HepG2 (cell line): Measurements from ENCODE around the gene PHRF1. TPM values are rescaled to one million over a fixed set of nuclear protein-coding genes. Genes with fewer than 3 reads are reported as not detected.

Experiments
- ARID5B ChIP-seq: IDR thresholded peaks from 2 replicates; pipeline ENCODE4 v1.4.0; 2020; ENCODE audit warnings: mild to moderate bottlenecking, missing genetic modification reagents
- ARNT ChIP-seq: fragments of 450-650 bp; IDR thresholded peaks from 2 replicates; pipeline ENCODE4 v1.6.1; 2017
- GABPA ChIP-seq, 2 experiments: IDR thresholded peaks; 2 replicates each; pipeline ENCODE4 v1.6.1; 2011 to 2016; ENCODE audit warnings: low read depth in 2 of 2, low read length in 1 of 2, missing biosample characterization in 1 of 2, missing genetic modification characterization in 1 of 2
- GATA4 ChIP-seq: sonication (generic); IDR thresholded peaks from 2 replicates; pipeline ENCODE4 v1.6.1; 2016; ENCODE audit warnings: antibody characterized with exemption, low read depth, borderline replicate concordance
- GLI4 ChIP-seq: sonication (generic); formaldehyde crosslinking; IDR thresholded peaks from 2 replicates; pipeline ENCODE4 v1.5.1; 2020; ENCODE audit warnings: missing genetic modification reagents, mild to moderate bottlenecking, moderate library complexity, borderline replicate concordance
- HDAC6 ChIP-seq: fragments of 200-600 bp; sonication (generic); IDR thresholded peaks from 2 replicates; pipeline ENCODE4 v1.7.0; 2017; ENCODE audit warnings: mild to moderate bottlenecking, antibody characterized with exemption, low read length, low read depth
- KMT2A ChIP-seq: sonication (generic); formaldehyde crosslinking; IDR thresholded peaks from 2 replicates; pipeline ENCODE4 v1.4.0; 2020; ENCODE audit warnings: missing genetic modification reagents
- MNT ChIP-seq: fragments of 450-650 bp; IDR thresholded peaks from 2 replicates; pipeline ENCODE4 v1.6.1; 2016
- NFE2L2 ChIP-seq: fragments of 150-350 bp; IDR thresholded peaks from 2 replicates; pipeline ENCODE4 v1.6.1; 2014; ENCODE audit warnings: low read length
- PHF20 ChIP-seq: sonication (generic); formaldehyde crosslinking; IDR thresholded peaks from 2 replicates; pipeline ENCODE4 v1.5.0; 2020; ENCODE audit warnings: mild to moderate bottlenecking, missing genetic modification reagents
- PPARG ChIP-seq: conservative IDR thresholded peaks from 2 replicates; pipeline ENCODE4 v1.6.1; 2016; ENCODE audit warnings: missing biosample characterization, missing genetic modification reagents
- SATB2 ChIP-seq: sonication (generic); formaldehyde crosslinking; IDR thresholded peaks from 2 replicates; pipeline ENCODE4 v1.5.0; 2020; ENCODE audit warnings: missing genetic modification reagents
- SMC3 ChIP-seq: IDR thresholded peaks from 2 replicates; pipeline ENCODE4 v1.6.1; 2011; ENCODE audit warnings: low read length, improper control_type of control experiment
- XBP1 ChIP-seq: sonication (generic); formaldehyde crosslinking; IDR thresholded peaks from 2 replicates; pipeline ENCODE4 v1.5.0; 2020; ENCODE audit warnings: missing genetic modification reagents
- ZBTB38 ChIP-seq: sonication (generic); formaldehyde crosslinking; IDR thresholded peaks from 2 replicates; pipeline ENCODE4 v1.5.1; 2020; ENCODE audit warnings: mild to moderate bottlenecking, missing genetic modification reagents
- ZBTB39 ChIP-seq: sonication (generic); formaldehyde crosslinking; IDR thresholded peaks from 2 replicates; pipeline ENCODE4 v1.5.0; 2020; ENCODE audit warnings: missing genetic modification reagents
- ZKSCAN1 ChIP-seq: fragments of 150-350 bp; IDR thresholded peaks from 2 replicates; pipeline ENCODE4 v1.6.1; 2014; ENCODE audit warnings: low read length
- ZNF552 ChIP-seq: sonication (generic); formaldehyde crosslinking; IDR thresholded peaks from 2 replicates; pipeline ENCODE4 v1.9.0; 2022; ENCODE audit warnings: missing genetic modification reagents, mild to moderate bottlenecking, borderline replicate concordance
- ZNF574 ChIP-seq: sonication (generic); formaldehyde crosslinking; IDR thresholded peaks from 2 replicates; pipeline ENCODE4 v1.4.0; 2020; ENCODE audit warnings: missing genetic modification reagents
- polyA plus RNA-seq, 8 experiments: library from polyadenylated mRNA; depleted of rRNA in 3 of 8; stranded (reverse) in 7 of 8; unstranded in 1 of 8; fragments of >200 nt; fragmentation: Illumina TruSeq in 4 of 8; extraction: Trizol in 4 of 8; gene quantifications; 2 replicates each; pipeline versions ENCODE4 v1.2.1 to v1.2.3, GENCODE V29; 2011 to 2016; ENCODE audit warnings: low read depth in 4 of 8, missing spikeins in 1 of 8, mixed read lengths in 1 of 8; ENCODE audit not compliant: insufficient read depth in 1 of 8
- total RNA-seq, 5 experiments: library from RNA; depleted of rRNA; stranded (reverse); fragments of >200 nt; fragmentation: Illumina TruSeq; extraction: Trizol; gene quantifications; 2 replicates each; pipeline ENCODE4 v1.2.3, GENCODE V29; 2016; ENCODE audit warnings: low read depth in 1 of 5

Gene PHRF1
- total and polyA plus RNA-seq, 2 of the 13 experiments (the other 11 are each of a cell fraction or from before 2014, with no cell fraction given), result 8.2 to 16.7 TPM

GRCh38 chr11:568306-569157 lies 7.7 kb upstream of the PHRF1 start (continued):
- TF ChIP-seq ARID5B (CRISPR knock-in tag), result no peak
- no peak for TF ChIP-seq SATB2 (CRISPR knock-in tag)
- no peak for TF ChIP-seq GATA4
- TF ChIP-seq GLI4 (CRISPR knock-in tag), result no peak
- TF ChIP-seq ARNT, result no peak
- TF ChIP-seq NFE2L2, result no peak
- TF ChIP-seq PHF20, result peak; percentile 28; the same call in 1 of the 2 replicates
- no peak for TF ChIP-seq SMC3
- TF ChIP-seq MNT, result no peak
- TF ChIP-seq ZBTB38, result no peak
- TF ChIP-seq PPARG (CRISPR knock-in tag), result 0 out of 2 replicates have a peak, but pooled peaks have one; percentile 1
- no peak for TF ChIP-seq KMT2A
- no peak for TF ChIP-seq HDAC6
- no peak for TF ChIP-seq XBP1
- TF ChIP-seq ZKSCAN1, result no peak
- TF ChIP-seq ZNF552, result no peak
- TF ChIP-seq GABPA (IDR thresholded peaks at IDR 0.05; ENCODE audit: low read depth, low read length), result no peak
- TF ChIP-seq GABPA (CRISPR knock-in tag; IDR thresholded peaks at IDR 0.05; ENCODE audit: low read depth), result no peak
- TF ChIP-seq ZBTB39 (CRISPR knock-in tag), result no peak
- peak; percentile 76 for TF ChIP-seq ZNF574 (CRISPR knock-in tag)
